Measurements from ENCODE around the gene NEIL1. TPM values are rescaled to one million over a fixed set of nuclear protein-coding genes. Genes with fewer than 3 reads are reported as not detected.

Gene NEIL1
- total RNA-seq, 4 donors from 2014 or later = 21.4 to 53.5 (median 26.3) TPM

- no peak for TF ChIP-seq CTCF (IDR thresholded peaks at IDR 0.05; ENCODE audit: low read depth)
Observed at GRCh38 chr15:75371901-75372688, 25.3 kb downstream of the NEIL1 start.

GRCh38 chr15:75380773-75381172, 33.9 kb downstream of the NEIL1 start:
- TF ChIP-seq CTCF (IDR thresholded peaks at IDR 0.05; ENCODE audit: low read depth) = no peak

- no peak for TF ChIP-seq CTCF (IDR thresholded peaks at IDR 0.05; ENCODE audit: low read depth)
Observed at GRCh38 chr15:75389791-75390382, 43.0 kb downstream of the NEIL1 start.

- TF ChIP-seq CTCF (IDR thresholded peaks at IDR 0.05; ENCODE audit: low read depth) = no peak
Observed at GRCh38 chr15:75397494-75397893, 50.7 kb downstream of the NEIL1 start.

GRCh38 chr15:75403892-75404291, 57.1 kb downstream of the NEIL1 start:
- TF ChIP-seq CTCF (IDR thresholded peaks at IDR 0.05; ENCODE audit: low read depth) = no peak

Other genes starting within 250 kb of the NEIL1 start
- 10 to 100 TPM in 1 of 4 donors, 1 to 10 TPM in 3; 7.5 to 21.3 (median 9.5) TPM for gene C15orf39, start 145.2 kb upstream of the NEIL1 start, total RNA-seq
- gene GOLGA6C, start 88.7 kb upstream of the NEIL1 start, total RNA-seq = under 1 TPM in 1 of 4 donors, not detected in 3; 0.44 TPM
- under 1 TPM in 1 of 4 donors, not detected in 3; 0.34 TPM for gene GOLGA6D, start 64.2 kb upstream of the NEIL1 start, total RNA-seq
- gene COMMD4, start 11.0 kb upstream of the NEIL1 start, total RNA-seq = 10 to 100 TPM; 26.9 to 48.9 (median 44.0) TPM
- 100 to 1,000 TPM in 3 of 4 donors, 10 to 100 TPM in 1; 89.0 to 360 (median 156) TPM for gene MAN2C1, start 21.6 kb downstream of the NEIL1 start, total RNA-seq
- 10 to 100 TPM; 29.5 to 48.6 (median 33.0) TPM for gene SIN3A, start 104.7 kb downstream of the NEIL1 start, total RNA-seq
- 10 to 100 TPM; 11.7 to 20.9 (median 15.7) TPM for gene PTPN9, start 232.3 kb downstream of the NEIL1 start, total RNA-seq

Data from subcutaneous adipose tissue (tissue), 4 donors.